Lower leg skin (tissue), 3 donors: ENCODE results near the gene ITPRIPL1.

Experiments used
- CTCF ChIP-seq, 3 donors: fragments of 450-650 bp; IDR thresholded peaks; one replicate each; pipeline ENCODE4 v1.5.1; 2016; ENCODE audit warnings: antibody characterized with exemption in 3 of 3, mild to moderate bottlenecking in 3 of 3, moderate library complexity in 2 of 3
- POLR2A ChIP-seq, 2 donors: fragments of 450-650 bp; IDR thresholded peaks; one replicate each; pipeline ENCODE4 v1.6.1; 2016 to 2017; ENCODE audit warnings: antibody characterized with exemption in 2 of 2, mild to moderate bottlenecking in 1 of 2, moderate library complexity in 1 of 2

GRCh38 chr2:96374211-96374951 is 49.3 kb downstream of the ITPRIPL1 start:
- TF ChIP-seq CTCF (IDR thresholded peaks at IDR 0.05): no peak
- no peak for TF ChIP-seq POLR2A (IDR thresholded peaks at IDR 0.05)
